Activated CD4-positive, CD25-positive, alpha-beta regulatory T cell treated with anti-CD3 and anti-CD28 coated beads, Interleukin-2, amount 50 U/mL, for 24 hours (primary cell): Measurements from ENCODE around the gene LRRC8C.

Experiments used
- ATAC-seq, 2 donors: fragments of 150-1000 bp; cut with Tn5 transposase; one replicate each; pipeline ENCODE4 v1.10.0; 2021; ENCODE audit warnings: mild to moderate bottlenecking in 1 of 2, moderate library complexity in 1 of 2

LRRC8C gene

DNA sequence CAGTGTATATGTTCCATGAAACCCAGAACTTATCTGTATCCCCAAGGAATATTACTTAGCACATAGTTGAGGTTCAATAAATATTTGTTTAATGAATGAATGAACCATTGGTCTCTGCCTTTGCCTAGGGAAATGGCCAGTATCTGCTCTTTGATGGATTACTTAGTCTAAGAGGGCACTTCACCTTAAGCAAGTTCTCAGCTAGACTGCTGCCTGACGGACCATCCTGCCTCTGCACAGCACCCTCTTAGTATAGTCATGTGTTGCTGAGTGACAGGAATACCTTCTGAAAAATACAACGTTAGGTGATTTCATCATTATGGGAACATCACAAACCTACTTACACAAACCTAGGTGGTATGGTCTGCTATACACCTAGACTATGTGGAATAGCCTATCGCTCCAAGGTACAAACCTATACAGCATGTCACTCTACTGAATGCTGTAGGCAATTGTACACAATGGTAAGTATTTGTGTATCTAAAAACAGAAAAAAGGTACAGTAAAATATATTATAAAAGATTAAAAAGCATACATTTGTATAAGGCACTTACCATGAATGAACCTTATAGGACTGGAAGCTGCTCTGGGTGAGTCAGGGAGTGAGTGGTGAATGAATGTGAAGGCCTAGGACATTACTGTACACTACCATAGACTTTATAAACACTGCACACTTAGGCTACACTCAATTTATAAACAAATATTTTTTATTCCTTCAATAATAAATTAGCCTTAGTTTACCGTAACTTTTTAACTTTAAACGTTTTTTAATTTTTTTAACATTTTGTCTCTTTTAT, 104.2 kb downstream of the LRRC8C start:
- no peak for ATAC-seq

DNA sequence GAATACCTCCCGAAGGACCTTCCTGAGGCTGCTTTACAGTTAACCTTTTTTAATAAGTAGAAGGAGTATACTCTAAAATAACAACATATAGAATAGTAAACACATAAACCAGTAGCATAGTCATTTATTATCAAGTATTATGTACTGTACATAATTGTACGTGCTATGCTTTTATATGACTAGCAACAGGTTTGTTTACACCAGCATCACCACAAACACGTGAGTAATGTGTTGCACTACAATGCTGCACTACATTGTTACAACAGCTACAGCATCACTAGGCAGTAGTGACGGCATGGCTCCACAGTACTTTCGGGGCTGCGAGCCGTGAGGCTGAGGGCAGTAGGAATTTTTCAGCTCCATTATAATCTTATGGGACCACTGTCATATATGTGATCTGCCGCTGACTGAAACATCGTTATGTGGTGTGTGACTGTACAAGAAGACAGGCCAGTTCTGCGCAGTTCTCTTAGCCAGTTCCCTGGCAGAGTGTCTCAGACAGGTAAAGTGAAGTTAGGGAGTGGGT, 105.1 kb downstream of the LRRC8C start:
- ATAC-seq = peak in 1 of 2 donors; percentile 19

DNA sequence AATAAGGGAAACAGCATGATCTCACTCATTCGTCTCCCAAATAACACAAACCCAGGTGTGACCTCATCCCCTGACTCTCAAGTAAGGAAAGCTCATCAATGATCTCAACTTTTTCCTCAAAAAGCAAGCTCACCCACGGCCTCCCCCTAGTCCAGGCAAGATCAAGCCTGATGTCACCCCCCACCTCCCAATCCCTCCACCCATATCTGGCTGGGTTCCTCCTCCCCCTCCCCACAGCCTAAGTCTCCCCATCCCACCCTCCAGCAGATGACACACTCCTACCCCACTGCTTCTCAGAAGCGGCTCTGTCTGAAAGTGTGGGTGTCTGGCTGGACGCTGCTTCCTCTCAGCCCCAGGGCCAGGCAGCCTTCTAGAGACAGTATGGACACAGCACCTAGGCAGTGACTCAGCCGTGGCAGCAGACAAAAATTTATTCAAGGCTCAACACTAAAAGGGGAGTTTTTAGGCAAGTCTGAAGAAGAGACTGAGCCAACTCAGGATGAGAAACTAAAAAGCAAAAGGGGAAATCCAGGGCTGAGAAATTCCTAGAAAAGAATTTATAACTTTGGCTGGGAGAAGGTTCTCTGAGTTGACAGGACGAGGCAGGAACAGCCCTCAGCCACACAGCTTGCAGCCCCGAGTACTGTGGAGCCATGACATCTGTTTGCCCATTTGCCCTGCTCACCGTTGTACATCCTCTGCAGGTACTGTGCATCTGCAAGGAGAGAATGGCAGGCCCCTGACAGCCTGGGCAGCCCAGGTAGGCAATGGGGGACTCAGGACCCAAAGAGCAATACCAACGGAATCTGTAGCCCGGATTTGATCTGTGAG, 106.3 kb downstream of the LRRC8C start:
- ATAC-seq = peak; percentile 90 to 91

- ATAC-seq = no peak
These were observed 106.9 kb downstream of the LRRC8C start for GRCh38 chr1:89739844-89740216.

DNA sequence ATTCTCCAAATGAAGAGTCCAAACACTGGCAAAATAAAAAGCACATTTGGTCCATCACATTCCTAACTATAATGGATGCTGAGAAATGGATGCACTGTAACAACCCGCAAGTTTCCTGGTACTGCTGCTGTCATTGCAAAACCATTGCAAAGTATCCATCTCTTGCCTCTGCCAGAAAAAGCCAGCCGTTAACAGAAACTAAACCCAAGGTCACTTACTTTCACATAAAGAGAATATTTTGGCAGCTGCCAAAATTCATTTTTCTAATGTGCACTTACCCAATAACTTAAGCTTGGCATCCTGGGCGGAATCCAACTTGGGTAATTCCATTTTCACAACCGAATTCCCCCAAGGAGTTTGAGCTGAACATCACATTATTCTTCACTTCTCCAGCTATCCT, 110.9 kb downstream of the LRRC8C start:
- no peak for ATAC-seq

DNA sequence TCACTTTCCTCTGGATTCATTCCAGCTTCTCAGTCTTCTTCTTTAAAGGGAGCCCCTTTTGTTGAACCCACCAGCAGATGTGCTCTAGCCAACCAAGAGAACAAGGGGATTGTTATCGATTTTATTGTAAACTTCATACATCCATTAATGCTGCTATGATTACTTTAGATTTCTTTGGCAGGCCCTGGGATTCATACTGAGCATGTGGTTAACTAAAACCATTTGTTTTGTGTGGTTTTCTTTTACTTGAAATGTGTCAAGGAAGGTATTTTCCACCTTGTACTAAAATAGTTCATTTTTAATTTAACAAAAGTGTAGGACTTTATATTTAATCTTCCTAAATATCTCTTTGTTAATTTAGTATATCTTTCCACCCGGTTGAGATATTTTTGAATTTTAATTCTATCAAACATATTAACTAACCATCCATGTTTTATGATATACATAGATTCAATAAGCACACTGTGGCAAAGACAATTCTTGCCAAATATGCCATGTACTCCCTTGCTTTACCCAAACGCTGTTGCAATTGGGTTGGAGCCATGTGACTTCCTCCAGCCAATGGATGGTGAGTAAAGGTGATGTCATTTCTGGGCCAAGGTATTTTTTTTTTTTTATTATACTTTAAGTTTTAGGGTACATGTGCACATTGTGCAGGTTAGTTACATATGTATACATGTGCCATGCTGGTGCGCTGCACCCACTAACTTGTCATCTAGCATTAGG, 113.7 kb downstream of the LRRC8C start:
- no peak for ATAC-seq

DNA sequence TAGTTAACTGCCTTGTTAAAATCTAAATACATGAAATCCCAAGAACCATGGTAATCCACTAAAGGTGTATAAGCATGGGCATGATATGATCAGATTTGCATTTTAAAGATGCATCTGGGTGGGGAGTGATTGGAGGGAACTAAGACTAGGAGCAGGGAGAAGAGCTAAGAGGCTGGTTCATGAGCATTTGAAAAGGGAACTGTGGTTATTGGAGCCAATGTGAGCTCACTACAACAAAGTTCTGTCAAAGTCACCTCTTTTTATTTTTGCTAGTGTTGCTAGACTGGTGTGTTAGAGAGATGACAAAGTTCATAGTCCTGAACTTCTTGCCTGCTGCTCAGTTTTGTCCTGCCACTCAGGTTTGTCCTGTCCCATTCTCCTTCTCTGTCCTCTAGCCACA, 120.8 kb downstream of the LRRC8C start:
- ATAC-seq = no peak

DNA sequence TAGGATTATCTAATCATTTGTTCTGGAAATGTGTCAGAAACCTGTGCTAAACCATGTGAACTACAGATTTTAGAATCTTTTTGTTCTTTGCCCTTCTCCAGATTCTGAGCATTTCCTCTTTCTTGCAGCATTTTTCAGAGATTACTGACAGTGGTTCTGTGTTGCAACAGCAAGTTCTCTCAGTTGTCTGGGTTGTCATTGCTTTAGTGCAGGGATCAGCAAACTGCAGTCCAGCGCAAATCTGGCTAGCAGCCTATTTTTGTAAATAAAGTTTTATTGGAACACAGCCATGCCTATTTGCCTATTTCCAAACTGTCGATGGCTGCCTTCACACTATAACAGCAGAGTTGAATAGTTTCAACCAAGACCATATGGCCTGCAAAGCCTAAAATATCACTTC, 121.6 kb downstream of the LRRC8C start:
- ATAC-seq = no peak

GRCh38 chr1:89755591-89755990, 122.7 kb downstream of the LRRC8C start:
- ATAC-seq = peak in 1 of 2 donors; percentile 11

DNA sequence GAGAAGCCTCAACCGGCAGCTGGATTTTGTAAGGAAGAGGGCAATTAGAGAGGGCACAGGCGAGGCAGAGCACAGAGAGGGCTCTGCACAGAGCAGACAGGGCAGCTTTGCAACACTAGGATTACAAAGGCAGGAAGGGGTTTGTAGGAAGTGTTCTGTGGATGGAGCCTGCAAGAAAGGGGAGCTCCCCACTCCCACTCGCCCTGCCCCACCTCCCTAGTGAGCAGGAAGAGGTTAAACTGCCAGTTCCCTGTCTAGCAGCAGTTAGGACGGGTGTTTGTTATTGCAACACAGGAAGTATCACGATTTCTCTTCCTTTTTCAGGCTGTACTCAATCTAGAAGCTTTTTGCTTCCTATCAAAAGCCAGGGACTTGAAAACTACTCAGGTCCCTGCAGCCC, 124.6 kb downstream of the LRRC8C start:
- ATAC-seq = peak; percentile 22 to 39

DNA sequence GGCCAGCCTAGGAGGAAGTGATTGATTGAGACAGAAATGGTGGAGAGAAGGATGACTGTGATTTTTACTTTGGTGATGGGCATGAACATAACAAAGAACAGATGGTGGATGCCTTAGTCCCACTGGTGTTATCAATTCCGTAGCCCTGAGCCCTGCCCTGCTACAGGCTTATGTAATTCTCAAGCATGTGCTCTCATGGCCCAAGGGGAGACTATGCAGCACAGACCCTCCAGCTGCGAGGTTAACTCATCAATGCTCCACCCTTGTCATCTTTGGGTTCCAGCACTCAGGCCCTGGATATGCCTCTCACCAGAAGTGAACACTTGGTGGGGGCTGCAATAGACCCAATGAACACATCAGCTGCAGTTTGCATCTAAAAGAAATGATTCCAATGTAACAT, 125.2 kb downstream of the LRRC8C start:
- ATAC-seq = no peak

GRCh38 chr1:89759036-89759435, 126.1 kb downstream of the LRRC8C start:
- no peak for ATAC-seq

DNA sequence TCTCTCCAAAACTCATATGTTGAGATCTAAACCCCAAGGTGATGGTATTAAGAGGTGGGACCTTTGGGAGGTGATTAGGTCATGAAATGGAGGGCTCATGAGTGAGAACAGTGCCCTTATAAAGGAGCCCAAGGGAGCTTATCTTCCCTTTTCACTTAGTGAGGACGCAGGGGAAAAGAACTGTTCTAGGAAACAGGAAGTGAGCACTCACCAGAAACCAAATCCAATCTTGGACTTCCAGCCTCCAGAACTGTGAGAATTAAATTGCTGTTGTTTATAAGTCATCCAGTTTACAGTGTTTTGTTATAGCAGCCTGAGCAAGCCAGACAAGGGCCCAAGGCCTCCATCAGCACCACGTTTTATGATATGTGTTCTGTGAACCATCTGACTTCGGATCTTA, 127.6 kb downstream of the LRRC8C start:
- no peak for ATAC-seq

DNA sequence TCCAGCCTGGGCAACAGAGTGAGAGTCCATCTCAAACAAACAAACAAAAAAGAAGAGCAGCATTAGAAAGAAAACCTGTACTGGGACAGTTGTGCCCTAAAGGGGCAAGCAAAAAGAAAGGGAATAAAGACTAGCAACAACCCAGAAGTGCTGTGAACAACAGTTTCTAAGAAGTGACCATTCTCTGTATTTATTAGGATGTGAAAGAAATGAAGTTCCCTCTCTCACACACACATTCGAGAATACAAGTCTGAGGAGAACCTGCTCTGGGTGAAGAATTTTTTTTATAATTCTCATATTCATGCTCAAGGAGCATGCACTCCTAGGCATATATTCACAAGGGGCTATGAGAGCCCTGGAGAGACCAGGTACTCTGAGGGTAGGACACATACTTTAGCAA, 128.4 kb downstream of the LRRC8C start:
- ATAC-seq = no peak

- ATAC-seq = no peak
These were observed 129.0 kb downstream of the LRRC8C start for GRCh38 chr1:89761901-89762300.

- no peak for ATAC-seq
These were observed 129.5 kb downstream of the LRRC8C start for GRCh38 chr1:89762386-89762778.

GRCh38 chr1:89762779-89763648, 130.1 kb downstream of the LRRC8C start:
- ATAC-seq = peak; percentile 98 to 99

DNA sequence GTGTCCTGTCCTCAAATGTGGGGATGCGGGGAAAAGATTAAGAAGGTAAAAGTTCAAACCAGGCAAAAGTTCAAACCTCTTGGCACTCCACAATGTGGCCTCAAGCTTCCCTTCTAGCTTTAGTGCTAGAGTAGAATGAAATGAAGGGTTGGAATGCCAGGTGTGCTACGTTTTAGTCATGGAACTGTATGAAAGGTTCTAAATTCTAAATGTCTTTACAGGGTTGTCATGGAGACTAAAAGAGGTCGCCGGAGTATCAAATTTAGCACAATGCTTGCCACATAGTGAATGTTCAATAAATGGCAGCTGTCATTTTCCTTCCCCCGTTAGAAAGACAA, 130.7 kb downstream of the LRRC8C start:
- ATAC-seq = no peak

- ATAC-seq = no peak
These were observed 132.9 kb downstream of the LRRC8C start for GRCh38 chr1:89765774-89766173.

- no peak for ATAC-seq
These were observed 134.7 kb downstream of the LRRC8C start for GRCh38 chr1:89767618-89768017.
